HL-60/S4 treated with retinoic acid at 250 ng/mL for 4 days and 3 days (cell line): ENCODE data around the gene ANO10.

Experiments used
- in situ Hi-C: fragments of 300-500 bp; cut with MboI; formaldehyde crosslinking; loops from 2 replicates; pipeline ENCODE4 v1.7.0; 2022; ENCODE audit warnings: low sequenced_read_pairs

The ANO10 gene

GRCh38 chr3:43425829-43426228, 196.0 kb downstream of the ANO10 start:
- in situ Hi-C loops: no loop called here

GRCh38 chr3:43423639-43424038, 198.2 kb downstream of the ANO10 start:
- in situ Hi-C loops: no loop called here

GRCh38 chr3:43423142-43423541, 198.7 kb downstream of the ANO10 start:
- in situ Hi-C loops: no loop called here

- in situ Hi-C loops: no loop called here
Measured at GRCh38 chr3:43418601-43419272, 203.1 kb downstream of the ANO10 start.

- in situ Hi-C loops: no loop called here
Measured at GRCh38 chr3:43417133-43417532, 204.7 kb downstream of the ANO10 start.

GRCh38 chr3:43415088-43415487, 206.7 kb downstream of the ANO10 start:
- in situ Hi-C loops: no loop called here

- in situ Hi-C loops: no loop called here
Measured at GRCh38 chr3:43413676-43414368, 208.0 kb downstream of the ANO10 start.

- in situ Hi-C loops: no loop called here
Measured at GRCh38 chr3:43411429-43411828, 210.4 kb downstream of the ANO10 start.

- in situ Hi-C loops: no loop called here
Measured at GRCh38 chr3:43410592-43410991, 211.2 kb downstream of the ANO10 start.

- in situ Hi-C loops: no loop called here
Measured at GRCh38 chr3:43409506-43409905, 212.3 kb downstream of the ANO10 start.

GRCh38 chr3:43406643-43407023, 215.2 kb downstream of the ANO10 start:
- in situ Hi-C loops: no loop called here

GRCh38 chr3:43405888-43406642, 215.7 kb downstream of the ANO10 start:
- in situ Hi-C loops: no loop called here

- in situ Hi-C loops: no loop called here
Measured at GRCh38 chr3:43400781-43401730, 220.8 kb downstream of the ANO10 start.

GRCh38 chr3:43400167-43400566, 221.6 kb downstream of the ANO10 start:
- in situ Hi-C loops: no loop called here

GRCh38 chr3:43399034-43399433, 222.8 kb downstream of the ANO10 start:
- in situ Hi-C loops: no loop called here

GRCh38 chr3:43394041-43394554, 227.7 kb downstream of the ANO10 start:
- in situ Hi-C loops: no loop called here

- in situ Hi-C loops: no loop called here
Measured at GRCh38 chr3:43391621-43392020, 230.2 kb downstream of the ANO10 start.

- in situ Hi-C loops: no loop called here
Measured at GRCh38 chr3:43390255-43390588, 231.6 kb downstream of the ANO10 start.

- in situ Hi-C loops: no loop called here
Measured at GRCh38 chr3:43389388-43390254, 232.2 kb downstream of the ANO10 start.

- in situ Hi-C loops: no loop called here
Measured at GRCh38 chr3:43388915-43389314, 232.9 kb downstream of the ANO10 start.
